Measurements from ENCODE around the gene ZMIZ1. TPM values are rescaled to one million over a fixed set of nuclear protein-coding genes. Genes with fewer than 3 reads are reported as not detected.

The ZMIZ1 gene
- total and polyA plus RNA-seq, 2 experiments from 2014 or later: 9.2 to 30.9 TPM

DNA sequence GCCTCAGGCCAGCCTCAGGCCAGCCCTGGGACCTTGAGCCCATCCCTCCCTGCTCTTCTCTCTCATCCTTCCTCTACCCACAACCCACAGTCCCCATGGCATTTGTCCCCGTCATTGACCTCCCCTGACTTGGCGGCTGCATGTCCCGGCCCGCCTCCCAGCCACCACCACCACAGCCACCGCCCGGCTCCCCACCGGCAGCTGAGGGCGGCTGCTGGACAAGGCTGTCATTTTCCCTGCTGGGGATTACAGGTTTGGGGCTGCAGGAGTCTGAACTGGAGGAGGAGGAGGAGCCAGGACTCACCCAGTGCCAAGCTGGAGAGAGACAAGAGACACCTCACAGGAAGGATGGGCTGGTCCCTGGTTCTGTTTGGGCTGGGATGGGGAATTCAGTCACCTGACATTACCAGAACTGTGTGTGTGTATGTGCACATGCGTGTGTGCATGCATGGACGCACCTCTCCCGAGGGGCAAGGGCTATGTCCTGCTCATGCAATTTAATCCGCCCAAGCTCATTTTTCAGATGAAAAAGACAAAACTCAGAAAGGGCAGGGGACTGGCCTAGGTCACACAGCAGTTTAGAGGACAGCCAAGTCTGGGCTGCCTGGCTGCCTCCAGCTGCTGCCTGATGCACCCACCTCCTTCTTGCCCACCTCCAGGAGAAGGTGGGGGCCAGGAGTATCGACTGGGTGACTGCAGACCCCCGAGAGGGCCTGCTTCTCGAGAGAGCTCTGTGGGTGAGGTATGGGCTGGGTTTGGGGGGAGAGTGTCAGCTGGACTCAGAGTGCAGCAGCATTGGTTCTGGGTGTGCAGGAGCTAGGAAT, 113.1 kb downstream of the ZMIZ1 start:
- no peak for ATAC-seq
- no peaks in the 10 kb centered on the region for H3F3A ChIP-seq (replicated peaks; ENCODE audit: low read depth)
- no peak overlapping the region for H3K4me2 ChIP-seq
- H3K27ac Mint-ChIP-seq: no peak overlapping the region
- no peaks in the 10 kb centered on the region for H3K36me3 ChIP-seq (ENCODE audit: insufficient read depth)
- no peaks in the 10 kb centered on the region for H3K27me3 ChIP-seq (ENCODE audit: insufficient read depth)
- H4K20me1 ChIP-seq (replicated peaks; ENCODE audit: insufficient read depth): no peaks in the 10 kb centered on the region; the same call in 1 of the 2 replicates
- no peaks in the 10 kb centered on the region for H3K9me2 ChIP-seq (ENCODE audit: insufficient read depth)
- H3K4me1 Mint-ChIP-seq: peaks cover 57% of the 10 kb centered on the region
- H3K27me3 Mint-ChIP-seq (ENCODE audit: insufficient read depth, low read depth, poor library complexity): peaks cover 9% of the 10 kb centered on the region
- H3K36me3 Mint-ChIP-seq (ENCODE audit: low read depth): 0 out of 3 replicates have a peak, but pooled peaks cover 3% of the 10 kb centered on the region
- H3K4me3 Mint-ChIP-seq: no peak overlapping the region
- peaks cover 29% of the 10 kb centered on the region for H3K4me1 ChIP-seq (ENCODE audit: insufficient read depth)
- no peak for DNase-seq (ENCODE audit: low spot score)
- H3K4me3 ChIP-seq: no peak overlapping the region
- H2AFZ ChIP-seq: no peak overlapping the region
- peaks cover 6% of the 10 kb centered on the region; the same call in 1 of the 2 replicates for H3K79me2 ChIP-seq (replicated peaks; ENCODE audit: insufficient read depth)
- TF ChIP-seq, protein P1, sequence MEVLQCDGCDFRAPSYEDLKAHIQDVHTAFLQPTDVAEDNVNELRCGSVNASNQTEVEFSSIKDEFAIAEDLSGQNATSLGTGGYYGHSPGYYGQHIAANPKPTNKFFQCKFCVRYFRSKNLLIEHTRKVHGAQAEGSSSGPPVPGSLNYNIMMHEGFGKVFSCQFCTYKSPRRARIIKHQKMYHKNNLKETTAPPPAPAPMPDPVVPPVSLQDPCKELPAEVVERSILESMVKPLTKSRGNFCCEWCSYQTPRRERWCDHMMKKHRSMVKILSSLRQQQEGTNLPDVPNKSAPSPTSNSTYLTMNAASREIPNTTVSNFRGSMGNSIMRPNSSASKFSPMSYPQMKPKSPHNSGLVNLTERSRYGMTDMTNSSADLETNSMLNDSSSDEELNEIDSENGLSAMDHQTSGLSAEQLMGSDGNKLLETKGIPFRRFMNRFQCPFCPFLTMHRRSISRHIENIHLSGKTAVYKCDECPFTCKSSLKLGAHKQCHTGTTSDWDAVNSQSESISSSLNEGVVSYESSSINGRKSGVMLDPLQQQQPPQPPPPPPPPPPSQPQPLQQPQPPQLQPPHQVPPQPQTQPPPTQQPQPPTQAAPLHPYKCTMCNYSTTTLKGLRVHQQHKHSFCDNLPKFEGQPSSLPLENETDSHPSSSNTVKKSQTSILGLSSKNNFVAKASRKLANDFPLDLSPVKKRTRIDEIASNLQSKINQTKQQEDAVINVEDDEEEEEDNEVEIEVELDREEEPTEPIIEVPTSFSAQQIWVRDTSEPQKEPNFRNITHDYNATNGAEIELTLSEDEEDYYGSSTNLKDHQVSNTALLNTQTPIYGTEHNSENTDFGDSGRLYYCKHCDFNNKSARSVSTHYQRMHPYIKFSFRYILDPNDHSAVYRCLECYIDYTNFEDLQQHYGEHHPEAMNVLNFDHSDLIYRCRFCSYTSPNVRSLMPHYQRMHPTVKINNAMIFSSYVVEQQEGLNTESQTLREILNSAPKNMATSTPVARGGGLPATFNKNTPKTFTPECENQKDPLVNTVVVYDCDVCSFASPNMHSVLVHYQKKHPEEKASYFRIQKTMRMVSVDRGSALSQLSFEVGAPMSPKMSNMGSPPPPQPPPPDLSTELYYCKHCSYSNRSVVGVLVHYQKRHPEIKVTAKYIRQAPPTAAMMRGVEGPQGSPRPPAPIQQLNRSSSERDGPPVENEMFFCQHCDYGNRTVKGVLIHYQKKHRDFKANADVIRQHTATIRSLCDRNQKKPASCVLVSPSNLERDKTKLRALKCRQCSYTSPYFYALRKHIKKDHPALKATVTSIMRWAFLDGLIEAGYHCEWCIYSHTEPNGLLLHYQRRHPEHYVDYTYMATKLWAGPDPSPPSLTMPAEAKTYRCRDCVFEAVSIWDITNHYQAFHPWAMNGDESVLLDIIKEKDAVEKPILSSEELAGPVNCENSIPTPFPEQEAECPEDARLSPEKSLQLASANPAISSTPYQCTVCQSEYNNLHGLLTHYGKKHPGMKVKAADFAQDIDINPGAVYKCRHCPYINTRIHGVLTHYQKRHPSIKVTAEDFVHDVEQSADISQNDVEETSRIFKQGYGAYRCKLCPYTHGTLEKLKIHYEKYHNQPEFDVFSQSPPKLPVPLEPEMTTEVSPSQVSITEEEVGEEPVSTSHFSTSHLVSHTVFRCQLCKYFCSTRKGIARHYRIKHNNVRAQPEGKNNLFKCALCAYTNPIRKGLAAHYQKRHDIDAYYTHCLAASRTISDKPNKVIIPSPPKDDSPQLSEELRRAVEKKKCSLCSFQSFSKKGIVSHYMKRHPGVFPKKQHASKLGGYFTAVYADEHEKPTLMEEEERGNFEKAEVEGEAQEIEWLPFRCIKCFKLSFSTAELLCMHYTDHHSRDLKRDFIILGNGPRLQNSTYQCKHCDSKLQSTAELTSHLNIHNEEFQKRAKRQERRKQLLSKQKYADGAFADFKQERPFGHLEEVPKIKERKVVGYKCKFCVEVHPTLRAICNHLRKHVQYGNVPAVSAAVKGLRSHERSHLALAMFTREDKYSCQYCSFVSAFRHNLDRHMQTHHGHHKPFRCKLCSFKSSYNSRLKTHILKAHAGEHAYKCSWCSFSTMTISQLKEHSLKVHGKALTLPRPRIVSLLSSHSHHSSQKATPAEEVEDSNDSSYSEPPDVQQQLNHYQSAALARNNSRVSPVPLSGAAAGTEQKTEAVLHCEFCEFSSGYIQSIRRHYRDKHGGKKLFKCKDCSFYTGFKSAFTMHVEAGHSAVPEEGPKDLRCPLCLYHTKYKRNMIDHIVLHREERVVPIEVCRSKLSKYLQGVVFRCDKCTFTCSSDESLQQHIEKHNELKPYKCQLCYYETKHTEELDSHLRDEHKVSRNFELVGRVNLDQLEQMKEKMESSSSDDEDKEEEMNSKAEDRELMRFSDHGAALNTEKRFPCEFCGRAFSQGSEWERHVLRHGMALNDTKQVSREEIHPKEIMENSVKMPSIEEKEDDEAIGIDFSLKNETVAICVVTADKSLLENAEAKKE (CRISPR knock-in tag; IDR thresholded peaks at IDR 0.05): no peak
- H3K27ac ChIP-seq (ENCODE audit: low read depth): no peak overlapping the region
- H3K9me3 Mint-ChIP-seq: no peaks in the 10 kb centered on the region

DNA sequence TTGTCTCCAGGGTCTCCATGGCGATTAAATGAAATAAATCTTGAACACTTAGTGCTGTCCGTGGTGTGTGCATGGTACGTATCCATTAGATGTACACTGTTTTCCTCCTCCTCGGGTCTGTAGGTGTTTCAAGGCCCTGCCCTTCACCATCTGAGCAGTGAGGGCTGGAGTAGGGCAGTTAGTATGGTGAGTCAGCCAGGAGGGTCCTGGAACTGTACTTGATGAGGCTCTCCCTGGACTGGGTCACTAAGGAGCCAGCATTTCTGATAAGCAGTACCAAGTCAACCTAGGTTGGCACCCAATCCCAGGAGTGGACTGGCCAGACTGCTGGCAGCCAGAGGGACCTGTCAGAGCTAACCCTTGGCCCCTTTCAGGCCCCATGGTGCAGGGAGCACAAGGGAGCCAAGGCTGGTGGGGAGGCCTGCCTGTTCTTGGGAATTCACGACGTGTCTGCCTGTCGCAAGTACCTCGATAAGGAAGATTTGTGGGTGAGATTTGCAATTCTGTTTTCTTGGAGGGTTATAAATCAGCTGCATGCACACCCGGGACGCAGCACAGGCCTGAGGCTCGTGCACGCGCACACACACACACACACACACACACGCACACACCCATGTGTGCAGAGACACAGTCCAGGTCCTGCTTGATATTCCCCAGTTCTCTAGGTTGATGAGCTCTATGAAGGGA, 114.2 kb downstream of the ZMIZ1 start:
- no peak overlapping the region for H2AFZ ChIP-seq
- no peaks in the 10 kb centered on the region for H3K27me3 ChIP-seq (ENCODE audit: insufficient read depth)
- no peaks in the 10 kb centered on the region; the same call in 1 of the 2 replicates for H4K20me1 ChIP-seq (replicated peaks; ENCODE audit: insufficient read depth)
- Mint-ChIP-seq H3K27ac (0 out of 2 replicates have a peak overlapping the region, but pooled peaks have one; percentile 40), H3K4me3 (no peak overlapping the region), H3K4me1 (peaks cover 53% of the 10 kb centered on the region), H3K36me3 (ENCODE audit: low read depth) (peaks cover 8% of the 10 kb centered on the region; the same call in 1 of the 3 replicates), H3K9me3 (no peaks in the 10 kb centered on the region), H3K27me3 (ENCODE audit: insufficient read depth, low read depth, poor library complexity) (peaks cover 15% of the 10 kb centered on the region)
- H3F3A ChIP-seq (replicated peaks; ENCODE audit: low read depth): no peaks in the 10 kb centered on the region
- no peak overlapping the region for H3K27ac ChIP-seq (ENCODE audit: low read depth)
- H3K4me3 ChIP-seq: no peak overlapping the region
- DNase-seq (ENCODE audit: low spot score): no peak
- H3K79me2 ChIP-seq (replicated peaks; ENCODE audit: insufficient read depth): peaks cover 6% of the 10 kb centered on the region; the same call in 1 of the 2 replicates
- no peaks in the 10 kb centered on the region for H3K36me3 ChIP-seq (ENCODE audit: insufficient read depth)
- H3K9me2 ChIP-seq (ENCODE audit: insufficient read depth): no peaks in the 10 kb centered on the region
- peaks cover 28% of the 10 kb centered on the region for H3K4me1 ChIP-seq (ENCODE audit: insufficient read depth)
- ATAC-seq: no peak
- H3K4me2 ChIP-seq: no peak overlapping the region
- TF ChIP-seq, protein P2, sequence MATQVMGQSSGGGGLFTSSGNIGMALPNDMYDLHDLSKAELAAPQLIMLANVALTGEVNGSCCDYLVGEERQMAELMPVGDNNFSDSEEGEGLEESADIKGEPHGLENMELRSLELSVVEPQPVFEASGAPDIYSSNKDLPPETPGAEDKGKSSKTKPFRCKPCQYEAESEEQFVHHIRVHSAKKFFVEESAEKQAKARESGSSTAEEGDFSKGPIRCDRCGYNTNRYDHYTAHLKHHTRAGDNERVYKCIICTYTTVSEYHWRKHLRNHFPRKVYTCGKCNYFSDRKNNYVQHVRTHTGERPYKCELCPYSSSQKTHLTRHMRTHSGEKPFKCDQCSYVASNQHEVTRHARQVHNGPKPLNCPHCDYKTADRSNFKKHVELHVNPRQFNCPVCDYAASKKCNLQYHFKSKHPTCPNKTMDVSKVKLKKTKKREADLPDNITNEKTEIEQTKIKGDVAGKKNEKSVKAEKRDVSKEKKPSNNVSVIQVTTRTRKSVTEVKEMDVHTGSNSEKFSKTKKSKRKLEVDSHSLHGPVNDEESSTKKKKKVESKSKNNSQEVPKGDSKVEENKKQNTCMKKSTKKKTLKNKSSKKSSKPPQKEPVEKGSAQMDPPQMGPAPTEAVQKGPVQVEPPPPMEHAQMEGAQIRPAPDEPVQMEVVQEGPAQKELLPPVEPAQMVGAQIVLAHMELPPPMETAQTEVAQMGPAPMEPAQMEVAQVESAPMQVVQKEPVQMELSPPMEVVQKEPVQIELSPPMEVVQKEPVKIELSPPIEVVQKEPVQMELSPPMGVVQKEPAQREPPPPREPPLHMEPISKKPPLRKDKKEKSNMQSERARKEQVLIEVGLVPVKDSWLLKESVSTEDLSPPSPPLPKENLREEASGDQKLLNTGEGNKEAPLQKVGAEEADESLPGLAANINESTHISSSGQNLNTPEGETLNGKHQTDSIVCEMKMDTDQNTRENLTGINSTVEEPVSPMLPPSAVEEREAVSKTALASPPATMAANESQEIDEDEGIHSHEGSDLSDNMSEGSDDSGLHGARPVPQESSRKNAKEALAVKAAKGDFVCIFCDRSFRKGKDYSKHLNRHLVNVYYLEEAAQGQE (IDR thresholded peaks at IDR 0.05; ENCODE audit: unreplicated experiment): no peak
- TF ChIP-seq JUNB (IDR thresholded peaks at IDR 0.05; ENCODE audit: unreplicated experiment): no peak

Data from GM23338 (cell line).